Muscle layer of duodenum (tissue), 2 donors: Measurements from ENCODE around the gene ACADVL.

Source experiments
- H3K27ac ChIP-seq: one replicate; pipeline ENCODE4 v1.7.0; 2013; ENCODE audit warnings: mild to moderate bottlenecking, low read length
- H3K27me3 ChIP-seq: one replicate; pipeline ENCODE4 v1.7.0; 2013; ENCODE audit warnings: low read depth, mild to moderate bottlenecking, control low read depth, low read length
- H3K36me3 ChIP-seq, 2 donors: one replicate each; pipeline ENCODE4 v1.7.0; 2013; ENCODE audit warnings: low read length in 2 of 2, control low read depth in 1 of 2, mild to moderate bottlenecking in 1 of 2; ENCODE audit not compliant: insufficient read depth in 2 of 2, control insufficient read depth in 1 of 2
- H3K4me1 ChIP-seq, 2 donors: one replicate each; pipeline ENCODE4 v1.7.0; 2013; ENCODE audit warnings: low read length in 2 of 2, mild to moderate bottlenecking in 2 of 2, control low read depth in 1 of 2, moderate library complexity in 1 of 2; ENCODE audit not compliant: insufficient read depth in 2 of 2, control insufficient read depth in 1 of 2
- H3K4me3 ChIP-seq, 2 donors: one replicate each; pipeline ENCODE4 v1.7.0; 2013; ENCODE audit warnings: low read length in 2 of 2, low read depth in 1 of 2, mild to moderate bottlenecking in 1 of 2
- H3K9me3 ChIP-seq, 2 donors: one replicate each; pipeline ENCODE4 v1.7.0; 2013; ENCODE audit warnings: low read length in 2 of 2, control low read depth in 1 of 2, mild to moderate bottlenecking in 1 of 2; ENCODE audit not compliant: control insufficient read depth in 1 of 2
- donor health status: healthy.

Gene ACADVL

DNA sequence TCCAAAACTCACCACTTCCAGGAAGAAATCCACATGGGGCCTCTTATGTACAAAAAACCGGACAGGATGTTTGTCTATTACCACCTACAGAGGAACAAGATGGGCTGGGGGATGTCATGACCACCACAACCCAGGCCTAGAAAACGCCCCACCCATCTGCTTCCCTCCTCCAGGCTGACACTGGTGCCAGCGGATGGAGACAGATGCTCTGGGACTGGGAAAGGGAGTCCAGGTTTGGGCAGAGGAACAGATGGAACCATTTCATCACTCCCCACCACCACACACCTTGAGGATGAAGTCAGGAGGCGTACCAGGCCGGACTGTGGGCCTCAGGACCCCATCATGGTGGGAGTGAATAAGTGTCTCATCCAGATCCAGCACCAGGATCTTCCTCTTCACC is 27.0 kb downstream of the ACADVL start:
- peaks cover 22 to 24% of the 10 kb centered on the region in 2 donors for H3K36me3 ChIP-seq
- peaks cover 19 to 32% of the 10 kb centered on the region in 2 donors for H3K4me1 ChIP-seq
- no peak overlapping the region for H3K27ac ChIP-seq
- H3K27me3 ChIP-seq, result no peaks in the 10 kb centered on the region
- no peak overlapping the region for H3K4me3 ChIP-seq
- H3K9me3 ChIP-seq, result no peaks in the 10 kb centered on the region

DNA sequence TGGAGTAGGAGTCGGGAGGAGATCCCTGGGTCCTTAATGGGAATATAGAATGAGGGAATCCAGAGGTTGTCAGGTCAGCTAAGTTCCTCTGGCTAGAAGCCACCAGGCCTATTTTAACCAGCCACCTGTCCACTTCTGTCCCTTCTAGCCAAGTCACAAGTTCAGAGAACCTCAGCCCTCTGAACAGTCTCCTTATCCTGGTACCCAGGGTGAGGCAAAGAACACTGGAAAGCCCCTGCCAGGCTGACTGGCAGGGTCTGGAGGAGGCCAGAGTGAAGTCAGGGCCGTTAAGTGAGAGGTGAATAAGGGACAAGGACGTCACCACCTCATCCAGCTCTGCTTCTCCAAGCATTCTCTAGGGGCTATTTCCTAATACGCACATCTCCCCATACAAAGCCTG is 29.1 kb downstream of the ACADVL start:
- peaks cover 20 to 37% of the 10 kb centered on the region in 2 donors for H3K4me1 ChIP-seq
- no peaks in the 10 kb centered on the region for H3K9me3 ChIP-seq
- no peak overlapping the region for H3K27ac ChIP-seq
- H3K27me3 ChIP-seq, result no peaks in the 10 kb centered on the region
- no peak overlapping the region for H3K4me3 ChIP-seq
- peaks cover 19 to 21% of the 10 kb centered on the region in 2 donors for H3K36me3 ChIP-seq

DNA sequence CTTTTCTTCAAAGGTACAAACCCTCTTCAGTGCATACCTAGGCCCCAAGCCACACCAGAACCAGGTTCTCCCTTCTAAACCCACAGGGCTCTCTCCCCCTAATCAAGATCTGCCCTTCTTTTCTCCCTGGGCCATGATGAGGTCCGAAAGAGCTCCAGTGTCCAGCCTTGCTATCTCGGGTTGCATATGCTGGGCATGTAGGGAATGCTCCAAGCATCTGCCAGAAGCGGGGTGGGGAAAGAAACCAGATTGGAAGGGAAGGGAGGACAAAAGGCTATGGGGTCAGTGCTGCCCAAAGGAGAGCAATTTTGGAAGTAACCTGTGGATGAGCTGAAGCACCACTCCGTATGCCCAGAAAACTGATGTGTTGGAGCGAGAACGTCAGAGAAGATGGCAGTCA is 29.5 kb downstream of the ACADVL start:
- no peak overlapping the region for H3K4me3 ChIP-seq

DNA sequence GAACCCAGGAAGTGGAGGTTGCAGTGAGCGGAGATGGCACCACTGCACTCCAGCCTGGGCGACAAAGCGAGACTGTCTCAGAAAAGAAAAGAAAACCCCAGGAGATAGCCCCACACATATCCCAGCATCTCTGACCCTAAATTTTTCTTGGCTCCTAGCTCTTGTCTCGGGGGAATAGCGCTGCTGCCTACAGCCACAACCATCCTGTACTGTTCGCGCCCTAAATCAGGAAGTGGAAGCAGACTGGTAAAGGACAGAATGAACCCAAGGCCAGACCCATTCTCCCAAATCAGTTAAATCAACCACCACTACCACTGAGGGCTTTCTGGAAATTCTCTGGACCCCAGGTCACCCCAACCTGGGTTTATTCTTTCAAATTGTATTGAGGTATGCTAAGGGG is 30.1 kb downstream of the ACADVL start:
- Histone ChIP-seq H3K36me3 (peaks cover 21 to 27% of the 10 kb centered on the region in 2 donors), H3K27ac (peak overlapping the region; percentile 61), H3K9me3 (no peaks in the 10 kb centered on the region), H3K4me3 (peak overlapping the region; percentile 76 to 84), H3K4me1 (peaks cover 20 to 37% of the 10 kb centered on the region in 2 donors), H3K27me3 (no peaks in the 10 kb centered on the region)

More for the DNA sequence above, 29.5 kb downstream of the ACADVL start:
- H3K27me3 ChIP-seq, result no peaks in the 10 kb centered on the region
- no peaks in the 10 kb centered on the region for H3K9me3 ChIP-seq
- H3K36me3 ChIP-seq, result peaks cover 19 to 21% of the 10 kb centered on the region in 2 donors
- no peak overlapping the region for H3K27ac ChIP-seq
- H3K4me1 ChIP-seq, result peaks cover 20 to 37% of the 10 kb centered on the region in 2 donors

DNA sequence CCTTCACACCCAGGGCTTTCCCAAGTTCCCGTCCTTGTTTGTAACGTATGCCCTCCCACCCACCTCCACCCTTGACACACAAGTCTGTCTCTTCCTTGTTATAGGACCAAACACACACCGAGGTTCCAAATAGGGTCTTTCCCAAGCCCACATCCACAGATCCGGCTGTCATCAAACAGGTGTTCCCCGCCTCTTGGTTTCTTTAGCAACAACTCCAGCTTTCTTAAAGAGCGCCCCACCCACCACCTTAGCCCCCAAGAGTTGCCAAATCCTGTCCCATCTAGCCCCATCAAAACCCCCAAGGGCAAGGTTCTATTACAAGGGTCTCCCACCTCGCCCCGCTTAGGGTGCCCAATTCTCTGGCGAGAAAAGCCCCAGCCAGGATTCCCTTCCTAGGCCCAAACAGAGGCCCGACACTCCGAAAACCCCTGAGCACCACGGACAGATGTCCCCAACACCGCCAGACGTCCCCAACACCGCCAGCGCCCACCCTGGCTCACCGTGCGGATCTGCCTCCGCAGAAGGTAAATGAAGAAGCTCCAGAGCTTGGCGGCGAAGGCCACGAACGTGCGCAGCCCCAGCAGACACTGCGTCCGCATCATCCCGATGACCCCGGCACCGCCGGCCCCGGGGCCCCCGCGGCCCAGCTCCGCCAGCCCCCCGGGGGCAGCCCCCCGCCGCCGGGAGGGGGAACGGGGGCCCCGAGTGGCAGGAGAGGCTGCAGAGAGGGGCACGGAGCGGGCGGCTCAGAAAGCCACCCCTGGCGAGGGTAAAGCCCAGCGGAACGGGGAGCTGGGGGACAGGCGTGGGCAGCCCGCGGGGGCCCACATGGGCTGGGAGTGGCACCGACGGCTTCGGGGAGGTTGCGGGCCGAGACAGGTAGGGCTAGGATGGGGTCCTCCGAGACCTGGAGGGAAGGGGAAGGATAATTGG is 31.2 kb downstream of the ACADVL start:
- Histone ChIP-seq H3K27me3 (no peaks in the 10 kb centered on the region), H3K4me3 (peak overlapping the region; percentile 76 to 84), H3K36me3 (peaks cover 21 to 33% of the 10 kb centered on the region in 2 donors), H3K4me1 (peaks cover 20 to 37% of the 10 kb centered on the region in 2 donors), H3K9me3 (no peaks in the 10 kb centered on the region), H3K27ac (peak overlapping the region; percentile 97)

DNA sequence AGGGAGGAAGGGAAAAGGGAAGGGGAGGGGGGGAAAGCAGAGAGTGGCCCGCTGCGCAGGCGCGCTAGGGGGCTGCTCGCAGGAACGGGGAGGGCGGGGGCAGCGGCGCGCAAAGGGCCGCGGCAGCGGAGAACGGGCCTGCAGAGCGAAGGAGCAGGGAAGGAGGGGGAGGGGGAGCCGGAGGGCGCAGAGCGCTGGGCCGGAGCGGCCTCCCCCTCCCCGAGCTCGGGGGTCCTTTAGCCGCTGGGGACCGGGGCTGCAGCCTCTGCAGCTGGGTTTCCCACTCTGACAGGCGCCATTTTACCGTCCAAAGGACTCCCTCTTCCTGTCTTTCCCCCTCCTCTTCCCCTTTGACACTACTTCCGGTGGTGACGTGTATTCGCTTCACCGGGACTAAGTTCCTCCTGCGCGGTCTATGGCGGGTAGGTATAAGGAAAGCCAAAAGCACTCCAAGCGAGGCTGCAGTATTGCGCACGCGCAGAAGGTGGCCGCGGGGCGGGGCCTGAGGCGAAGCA is 32.0 kb downstream of the ACADVL start, which contains the start of gene CTDNEP1:
Gene CTDNEP1 (minus strand): TSS at position 74 of the 515 bp plus-strand sequence. CDS start 438 bp downstream, outside the sequence.
- peak within 1 kb of the TSS; percentile 97 for H3K27ac ChIP-seq
- peaks cover 20 to 37% of the 10 kb centered on the region in 2 donors for H3K4me1 ChIP-seq
- no peaks in the 10 kb centered on the region for H3K9me3 ChIP-seq
- H3K4me3 ChIP-seq, result peak within 1 kb of the TSS; percentile 79 to 84
- no peaks in the 10 kb centered on the region for H3K27me3 ChIP-seq
- H3K36me3 ChIP-seq, result peaks cover 19 to 32% of the 10 kb centered on the region in 2 donors

DNA sequence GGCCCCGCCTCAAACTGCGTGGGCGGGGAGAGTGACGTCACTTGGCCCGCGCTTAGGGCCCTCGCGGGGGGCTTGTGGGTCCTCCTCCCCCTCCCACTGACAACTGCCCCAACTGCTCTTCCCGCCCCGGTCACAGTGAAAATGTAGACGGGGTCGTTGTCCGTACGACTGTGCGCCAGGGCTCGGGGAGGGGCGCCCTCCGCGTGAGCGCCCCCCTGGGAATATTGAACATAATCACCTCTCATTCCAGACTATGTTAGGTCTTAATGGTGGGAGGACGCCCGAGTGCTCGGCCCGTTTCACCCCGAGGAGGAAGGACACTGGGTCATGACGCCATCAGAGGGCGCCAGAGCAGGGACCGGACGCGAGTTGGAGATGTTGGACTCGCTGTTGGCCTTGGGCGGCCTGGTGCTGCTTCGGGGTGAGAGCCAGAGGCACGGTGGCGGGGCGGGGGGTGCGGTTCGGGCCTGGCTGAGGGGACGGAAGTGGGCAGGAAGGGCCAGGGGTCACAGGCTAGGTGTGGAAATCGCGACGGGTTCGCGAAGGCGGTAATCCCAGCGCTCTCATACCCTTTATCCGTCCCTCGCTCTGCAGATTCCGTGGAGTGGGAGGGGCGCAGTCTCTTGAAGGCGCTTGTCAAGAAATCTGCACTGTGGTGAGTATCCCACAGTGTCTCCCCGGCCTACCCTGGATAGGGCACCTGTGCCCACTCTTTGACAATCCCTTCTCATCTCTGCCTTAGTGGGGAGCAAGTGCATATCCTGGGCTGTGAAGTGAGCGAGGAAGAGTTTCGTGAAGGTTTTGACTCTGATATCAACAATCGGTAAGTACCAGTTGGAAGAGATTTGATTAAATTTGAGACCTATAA is 32.7 kb downstream of the ACADVL start, which contains the start of gene ELP5:
Gene ELP5 (plus strand): TSS at position 40 of the 868 bp plus-strand sequence. CDS start 336 bp downstream, at position 376.
- Histone ChIP-seq H3K27me3 (no peaks in the 10 kb centered on the region), H3K9me3 (no peaks in the 10 kb centered on the region), H3K4me3 (peak within 1 kb of the TSS; percentile 79 to 84), H3K4me1 (peaks cover 20 to 37% of the 10 kb centered on the region in 2 donors), H3K36me3 (peaks cover 22 to 35% of the 10 kb centered on the region in 2 donors), H3K27ac (peak within 1 kb of the TSS; percentile 97)

DNA sequence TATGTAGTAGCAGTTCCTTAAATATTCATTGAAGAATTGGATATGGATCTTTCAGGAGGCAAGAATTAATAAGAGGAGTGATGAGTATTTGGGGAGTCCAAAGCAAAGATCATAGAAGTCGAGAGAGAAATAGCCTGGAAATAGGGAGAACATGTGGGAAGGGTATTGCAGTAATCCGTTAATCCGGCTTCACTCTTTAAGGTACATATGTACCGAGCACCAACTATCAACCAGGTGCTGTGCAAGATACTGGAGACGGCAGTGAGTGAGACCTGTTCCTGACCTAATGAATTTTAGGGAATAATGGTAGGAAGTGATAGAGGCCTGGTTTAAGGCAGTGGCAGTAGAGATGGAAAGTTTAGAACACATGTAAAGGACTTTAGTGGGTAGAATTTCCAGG is 33.3 kb downstream of the ACADVL start:
- Histone ChIP-seq H3K9me3 (no peaks in the 10 kb centered on the region), H3K27me3 (no peaks in the 10 kb centered on the region), H3K4me3 (peak overlapping the region; percentile 79 to 84), H3K36me3 (peaks cover 22 to 42% of the 10 kb centered on the region in 2 donors), H3K27ac (peak overlapping the region; percentile 97), H3K4me1 (peaks cover 20 to 37% of the 10 kb centered on the region in 2 donors)

DNA sequence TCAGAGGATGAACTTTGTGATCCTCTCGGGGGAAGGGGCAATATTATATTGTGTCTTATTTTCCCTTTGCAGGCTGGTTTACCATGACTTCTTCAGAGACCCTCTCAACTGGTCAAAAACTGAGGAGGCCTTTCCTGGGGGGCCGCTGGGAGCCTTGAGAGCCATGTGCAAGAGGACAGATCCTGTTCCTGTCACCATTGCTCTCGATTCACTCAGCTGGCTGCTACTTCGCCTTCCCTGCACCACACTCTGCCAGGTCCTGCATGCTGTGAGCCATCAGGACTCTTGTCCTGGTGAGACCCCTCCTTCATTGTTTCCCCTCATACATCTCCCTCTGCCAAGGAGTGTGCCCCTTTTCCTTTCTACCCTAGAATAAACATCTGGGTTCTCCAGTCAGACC is 34.8 kb downstream of the ACADVL start:
- Histone ChIP-seq H3K9me3 (no peaks in the 10 kb centered on the region), H3K27me3 (no peaks in the 10 kb centered on the region), H3K4me3 (no peak overlapping the region), H3K36me3 (peaks cover 35 to 55% of the 10 kb centered on the region in 2 donors), H3K27ac (no peak overlapping the region), H3K4me1 (peaks cover 15 to 26% of the 10 kb centered on the region in 2 donors)

DNA sequence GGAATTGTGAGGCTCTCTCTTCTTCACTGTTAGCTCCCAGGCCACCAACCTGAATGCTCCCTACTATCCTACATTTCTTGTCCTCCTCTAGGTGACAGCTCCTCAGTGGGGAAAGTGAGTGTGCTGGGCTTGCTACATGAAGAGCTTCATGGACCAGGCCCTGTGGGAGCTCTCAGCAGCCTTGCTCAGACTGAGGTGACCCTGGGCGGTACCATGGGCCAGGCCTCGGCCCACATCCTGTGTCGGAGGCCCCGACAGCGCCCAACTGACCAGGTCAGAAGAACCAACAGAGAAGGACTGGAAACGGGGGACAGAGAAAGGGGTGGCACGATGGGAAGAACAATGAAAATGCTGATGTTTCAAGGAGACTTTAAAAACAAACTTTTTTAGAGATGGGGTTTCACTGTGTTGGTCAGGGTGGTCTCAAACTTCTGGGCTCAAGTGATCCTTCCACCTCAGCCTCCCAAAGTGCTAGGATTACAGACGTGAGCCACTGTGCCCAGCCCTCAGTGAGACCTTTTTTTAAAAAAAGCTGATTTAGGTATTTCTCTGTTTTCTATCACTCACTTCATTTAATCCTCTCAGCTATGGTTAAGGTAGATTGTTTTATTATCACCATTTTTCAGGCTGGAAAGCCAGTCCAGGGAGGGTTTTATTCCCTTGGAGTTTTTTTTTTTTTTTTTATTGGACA is 37.2 kb downstream of the ACADVL start:
- no peaks in the 10 kb centered on the region for H3K9me3 ChIP-seq
- no peak overlapping the region for H3K27ac ChIP-seq
- peaks cover 7 to 25% of the 10 kb centered on the region in 2 donors for H3K4me1 ChIP-seq
- peaks cover 8% of the 10 kb centered on the region for H3K27me3 ChIP-seq
- H3K4me3 ChIP-seq, result no peak overlapping the region
- H3K36me3 ChIP-seq, result peaks cover 36 to 57% of the 10 kb centered on the region in 2 donors
